ENCODE measurements around the gene CYB561. TPM values are rescaled to one million over a fixed set of nuclear protein-coding genes. Genes with fewer than 3 reads are reported as not detected.
A peak's percentile ranks its signal among the peaks of the same experiment; 100 is the strongest.

The CYB561 gene
- total RNA-seq, 1 experiment from 2014 or later = 125 TPM

GRCh38 chr17:63431618-63431938 is 14.5 kb downstream of the CYB561 start:
- BruUV-seq (replicated peaks) = no TSS peak
- H3K4me2 ChIP-seq (ENCODE audit: low read length) = peak overlapping the region; percentile 74
- TF ChIP-seq EZH2 (IDR thresholded peaks at IDR 0.05; ENCODE audit: low read length, unreplicated experiment) = no peak
- TF ChIP-seq EZH2phosphoT487 (IDR thresholded peaks at IDR 0.05; ENCODE audit: borderline replicate concordance, low read length) = no peak
- TF ChIP-seq CTCF (conservative IDR thresholded peaks at IDR 0.05; ENCODE audit: low read depth, low read length) = no peak
- peaks cover 8% of the 10 kb centered on the region for H3K79me2 ChIP-seq (ENCODE audit: low read length)
- POLR2A ChIA-PET (ENCODE audit: unreplicated experiment) = interaction anchor here (0.6 to 1.4 kb wide), 3 partner anchors 13 to 190 kb away, joined by 5 to 20 read pairs (median 10); partner anchors contain the start of gene MAP3K3
- H3K27me3 ChIP-seq (ENCODE audit: low read length) = no peaks in the 10 kb centered on the region
- peaks cover 76% of the 10 kb centered on the region for H3K4me1 ChIP-seq (ENCODE audit: insufficient read depth, low read length)
- peak overlapping the region; percentile 17; the same call in 1 of the 2 replicates for H3K4me3 ChIP-seq (ENCODE audit: low read length)
- intact Hi-C loops (cut with micrococcal nuclease) = loop anchor here (10.0 kb wide), 1 partner anchor 343 kb away; the partner anchor contains the start of genes CCDC47 and DDX42
- CTCF ChIA-PET = interaction anchor here (0.6 to 1.4 kb wide), 3 partner anchors 14 to 180 kb away, joined by 3 to 8 read pairs (median 5); no protein-coding TSS in a partner anchor
- no peaks in the 10 kb centered on the region for H3K9me3 ChIP-seq (ENCODE audit: low read length)
- no peak overlapping the region for H2AFZ ChIP-seq (ENCODE audit: low read length)
- peaks cover 14% of the 10 kb centered on the region for H3F3A ChIP-seq (ENCODE audit: low read length, unreplicated experiment)
- H4K20me1 ChIP-seq (ENCODE audit: low read length) = no peaks in the 10 kb centered on the region
- peaks cover 8% of the 10 kb centered on the region for H3K36me3 ChIP-seq (ENCODE audit: low read depth, low read length)
- H3K27ac ChIP-seq (ENCODE audit: low read length) = peak overlapping the region; percentile 97
- ATAC-seq (no peak), DNase-seq (no peak)
- H3K9me2 ChIP-seq (replicated peaks; ENCODE audit: low read length) = no peaks in the 10 kb centered on the region
- H3K9ac ChIP-seq (ENCODE audit: low read length) = peak overlapping the region; percentile 79

- BruUV-seq (replicated peaks) = no TSS peak
- H3K4me1 ChIP-seq (ENCODE audit: insufficient read depth, low read length) = peaks cover 62% of the 10 kb centered on the region
Measured at GRCh38 chr17:63430223-63430622, 15.9 kb downstream of the CYB561 start.

More at GRCh38 chr17:63430223-63430622, 15.9 kb downstream of the CYB561 start:
- Histone ChIP-seq H2AFZ (ENCODE audit: low read length) (no peak overlapping the region), H3K27ac (ENCODE audit: low read length) (no peak overlapping the region), H3K9me3 (ENCODE audit: low read length) (no peaks in the 10 kb centered on the region), H3K9ac (ENCODE audit: low read length) (no peak overlapping the region), H3K9me2 (replicated peaks; ENCODE audit: low read length) (no peaks in the 10 kb centered on the region), H3F3A (ENCODE audit: low read length, unreplicated experiment) (peaks cover 14% of the 10 kb centered on the region), H3K4me2 (ENCODE audit: low read length) (no peak overlapping the region), H3K4me3 (ENCODE audit: low read length) (no peak overlapping the region), H3K27me3 (ENCODE audit: low read length) (no peaks in the 10 kb centered on the region), H3K36me3 (ENCODE audit: low read depth, low read length) (peaks cover 8% of the 10 kb centered on the region), H4K20me1 (ENCODE audit: low read length) (no peaks in the 10 kb centered on the region), H3K79me2 (ENCODE audit: low read length) (peaks cover 5% of the 10 kb centered on the region; the same call in 1 of the 2 replicates)
- ChIA-PET CTCF (no interaction called here), POLR2A (ENCODE audit: unreplicated experiment) (no interaction called here)
- DNase-seq (no peak), ATAC-seq (no peak)
- no peak for TF ChIP-seq EZH2 (IDR thresholded peaks at IDR 0.05; ENCODE audit: low read length, unreplicated experiment)
- no peak for TF ChIP-seq CTCF (conservative IDR thresholded peaks at IDR 0.05; ENCODE audit: low read depth, low read length)
- no peak for TF ChIP-seq EZH2phosphoT487 (IDR thresholded peaks at IDR 0.05; ENCODE audit: borderline replicate concordance, low read length)
- intact Hi-C loops (cut with micrococcal nuclease) = loop anchor here (10.0 kb wide), 1 partner anchor 345 kb away; the partner anchor contains the start of genes CCDC47 and DDX42
